ENCODE results near the gene FBXO42. TPM values are rescaled to one million over a fixed set of nuclear protein-coding genes. Genes with fewer than 3 reads are reported as not detected.

Gene FBXO42
- total RNA-seq, 2 experiments from 2014 or later, result 14.3 to 14.9 TPM

DNA sequence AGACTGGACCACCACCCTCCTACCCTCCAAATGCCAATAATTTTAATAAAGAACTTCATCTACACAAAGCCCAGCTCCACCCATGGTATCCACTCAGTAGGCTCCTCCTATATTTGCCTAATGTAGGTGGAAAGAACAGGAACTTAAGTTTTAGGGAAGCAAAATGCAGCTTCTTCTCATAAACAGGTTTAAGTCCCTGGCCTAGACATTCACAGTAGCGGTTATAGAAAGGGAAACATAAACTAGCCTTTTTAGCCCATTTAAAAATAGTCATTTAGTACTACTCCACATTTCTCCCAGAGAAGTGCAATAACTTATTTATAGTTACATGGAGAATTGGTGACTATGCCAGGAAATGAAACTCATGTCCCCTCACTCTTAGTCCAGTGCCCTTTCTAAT lies 58.7 kb downstream of the FBXO42 start:
- no peak for ATAC-seq (ENCODE audit: poor library complexity)
- POLR2A ChIA-PET, result no interaction called here
- no peak for TF ChIP-seq CTCF (IDR thresholded peaks at IDR 0.05)

DNA sequence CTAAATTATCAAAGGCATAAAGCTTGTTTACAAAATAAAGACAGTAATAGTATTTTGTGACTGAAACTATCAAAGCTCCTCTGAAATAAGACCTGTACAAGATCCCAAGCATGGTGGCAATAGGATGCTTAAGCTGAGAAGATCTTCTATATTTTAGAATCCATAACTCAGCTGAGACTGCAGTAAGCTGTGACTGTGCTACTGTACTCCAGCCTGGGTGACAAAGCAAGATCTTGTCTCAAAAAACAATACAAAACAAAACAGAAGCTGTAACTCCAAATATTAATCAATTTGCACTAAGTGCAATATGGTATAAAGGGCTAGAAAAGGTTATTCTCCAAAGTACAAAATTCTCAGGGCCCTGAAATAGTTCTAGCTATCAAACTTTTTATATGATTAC lies 59.5 kb downstream of the FBXO42 start:
- POLR2A ChIA-PET, result no interaction called here
- no peaks in the 10 kb centered on the region for H3K27me3 Mint-ChIP-seq
- ATAC-seq (ENCODE audit: poor library complexity), result no peak

More for the DNA sequence above, 58.7 kb downstream of the FBXO42 start:
- no peaks in the 10 kb centered on the region for H3K9me3 Mint-ChIP-seq
- no peak overlapping the region for H3K4me3 Mint-ChIP-seq
- CTCF ChIA-PET, result no interaction called here
- no peak overlapping the region for H3K27ac ChIP-seq (ENCODE audit: low read depth in 1 of 2, low read length in 2 of 2)
- H3K4me1 Mint-ChIP-seq (ENCODE audit: low read depth), result no peaks in the 10 kb centered on the region
- peaks cover 67% of the 10 kb centered on the region for H3K36me3 Mint-ChIP-seq (ENCODE audit: low read depth)
- intact Hi-C loops (cut with DNase I, micrococcal nuclease), result no loop called here
- H3K4me3 ChIP-seq (ENCODE audit: low read length), result no peak overlapping the region
- no peaks in the 10 kb centered on the region for H3K9me3 ChIP-seq (ENCODE audit: control insufficient read depth in 1 of 2, insufficient read depth in 1 of 2, low read length in 2 of 2)
- H3K27me3 ChIP-seq (ENCODE audit: control insufficient read depth in 1 of 2, insufficient read depth in 2 of 2, low read length in 2 of 2), result no peaks in the 10 kb centered on the region
- H3K36me3 ChIP-seq (ENCODE audit: insufficient read depth, low read length), result peaks cover 48% of the 10 kb centered on the region
- peak in 2 of 14 experiments; percentile 8 to 9 for DNase-seq
- H3K27ac Mint-ChIP-seq, result peak overlapping the region; percentile 24
- H3K4me1 ChIP-seq (ENCODE audit: insufficient read depth, low read length), result no peaks in the 10 kb centered on the region
- H3K27me3 Mint-ChIP-seq, result no peaks in the 10 kb centered on the region

GRCh38 chr1:16289959-16290358 lies 62.3 kb downstream of the FBXO42 start:
- intact Hi-C loops (cut with DNase I, micrococcal nuclease), result no loop called here
- no peak for TF ChIP-seq CTCF (IDR thresholded peaks at IDR 0.05)
- Mint-ChIP-seq H3K4me1 (ENCODE audit: low read depth) (no peaks in the 10 kb centered on the region), H3K9me3 (no peaks in the 10 kb centered on the region), H3K36me3 (ENCODE audit: low read depth) (peaks cover 51% of the 10 kb centered on the region), H3K27ac (no peak overlapping the region), H3K4me3 (no peak overlapping the region), H3K27me3 (no peaks in the 10 kb centered on the region)
- Histone ChIP-seq H3K4me1 (ENCODE audit: insufficient read depth, low read length) (no peaks in the 10 kb centered on the region), H3K9me3 (ENCODE audit: control insufficient read depth in 1 of 2, insufficient read depth in 1 of 2, low read length in 2 of 2) (no peaks in the 10 kb centered on the region), H3K27ac (ENCODE audit: low read depth in 1 of 2, low read length in 2 of 2) (no peak overlapping the region), H3K36me3 (ENCODE audit: insufficient read depth, low read length) (peaks cover 56% of the 10 kb centered on the region), H3K4me3 (ENCODE audit: low read length) (no peak overlapping the region), H3K27me3 (ENCODE audit: control insufficient read depth in 1 of 2, insufficient read depth in 2 of 2, low read length in 2 of 2) (no peaks in the 10 kb centered on the region)
- DNase-seq (no peak), ATAC-seq (ENCODE audit: poor library complexity) (no peak)
- ChIA-PET CTCF (no interaction called here), POLR2A (no interaction called here)

More for the DNA sequence above, 59.5 kb downstream of the FBXO42 start:
- H3K4me3 ChIP-seq (ENCODE audit: low read length), result no peak overlapping the region
- H3K36me3 ChIP-seq (ENCODE audit: insufficient read depth, low read length), result peaks cover 48% of the 10 kb centered on the region
- TF ChIP-seq CTCF (IDR thresholded peaks at IDR 0.05), result no peak
- H3K9me3 ChIP-seq (ENCODE audit: control insufficient read depth in 1 of 2, insufficient read depth in 1 of 2, low read length in 2 of 2), result no peaks in the 10 kb centered on the region
- Mint-ChIP-seq H3K27ac (no peak overlapping the region), H3K4me1 (ENCODE audit: low read depth) (no peaks in the 10 kb centered on the region), H3K36me3 (ENCODE audit: low read depth) (peaks cover 69% of the 10 kb centered on the region), H3K9me3 (no peaks in the 10 kb centered on the region), H3K4me3 (no peak overlapping the region)
- no peak overlapping the region for H3K27ac ChIP-seq (ENCODE audit: low read depth in 1 of 2, low read length in 2 of 2)
- H3K27me3 ChIP-seq (ENCODE audit: control insufficient read depth in 1 of 2, insufficient read depth in 2 of 2, low read length in 2 of 2), result no peaks in the 10 kb centered on the region
- no peaks in the 10 kb centered on the region for H3K4me1 ChIP-seq (ENCODE audit: insufficient read depth, low read length)
- CTCF ChIA-PET, result interaction anchor here (0.6 kb wide), 1 partner anchor 96 kb away, joined by 3 read pairs; no protein-coding TSS in a partner anchor
- DNase-seq, result no peak
- intact Hi-C loops (cut with DNase I, micrococcal nuclease), result no loop called here

All from CD4-positive, alpha-beta T cell (primary cell).